Activated T-cell treated with anti-CD3 and anti-CD28 coated beads for 48 hours (primary cell): ENCODE data around the gene ATP5MK.
"Not testable (repeated sequence)": the region's sequence is repeated elsewhere in the genome, so short reads cannot be mapped to it uniquely, and the experiment has no call there.

Experiments used
- DNase-seq: peaks from one replicate; pipeline ENCODE4 v3.0.0-alpha.2; 2020; ENCODE audit warnings: low read depth

Gene ATP5MK, protein sequence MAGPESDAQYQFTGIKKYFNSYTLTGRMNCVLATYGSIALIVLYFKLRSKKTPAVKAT

GRCh38 chr10:103396067-103396788 lies at the start of gene ATP5MK, which contains the start of gene PDCD11:
Gene ATP5MK, minus strand, starts transcription at chr10:103396475. Its CDS starts 4,018 bp downstream, at chr10:103392457.
Gene PDCD11, plus strand, starts transcription at chr10:103396626. Its CDS starts 1,801 bp downstream, at chr10:103398427.
- peak; percentile 93 for DNase-seq

GRCh38 chr10:103445366-103445765 lies 49.1 kb upstream of the ATP5MK start:
- DNase-seq, result no peak

DNA sequence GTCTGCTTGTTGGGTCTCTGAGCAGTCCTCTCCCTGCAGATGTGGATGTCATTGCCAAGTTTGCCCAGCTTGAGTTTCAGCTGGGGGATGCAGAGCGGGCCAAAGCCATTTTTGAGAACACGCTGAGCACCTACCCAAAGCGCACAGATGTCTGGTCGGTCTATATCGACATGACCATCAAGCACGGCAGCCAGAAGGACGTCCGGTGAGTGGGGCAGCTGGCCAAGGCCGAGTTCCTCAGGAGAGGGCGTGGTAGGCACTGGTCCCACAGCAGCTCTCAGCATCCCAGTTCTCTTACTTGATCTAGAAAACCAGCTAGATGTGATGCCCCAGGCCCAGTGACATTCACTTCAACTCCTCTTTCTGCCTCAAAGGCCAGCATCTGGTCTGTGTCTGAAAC lies 48.2 kb upstream of the ATP5MK start:
- DNase-seq, result no peak

DNA sequence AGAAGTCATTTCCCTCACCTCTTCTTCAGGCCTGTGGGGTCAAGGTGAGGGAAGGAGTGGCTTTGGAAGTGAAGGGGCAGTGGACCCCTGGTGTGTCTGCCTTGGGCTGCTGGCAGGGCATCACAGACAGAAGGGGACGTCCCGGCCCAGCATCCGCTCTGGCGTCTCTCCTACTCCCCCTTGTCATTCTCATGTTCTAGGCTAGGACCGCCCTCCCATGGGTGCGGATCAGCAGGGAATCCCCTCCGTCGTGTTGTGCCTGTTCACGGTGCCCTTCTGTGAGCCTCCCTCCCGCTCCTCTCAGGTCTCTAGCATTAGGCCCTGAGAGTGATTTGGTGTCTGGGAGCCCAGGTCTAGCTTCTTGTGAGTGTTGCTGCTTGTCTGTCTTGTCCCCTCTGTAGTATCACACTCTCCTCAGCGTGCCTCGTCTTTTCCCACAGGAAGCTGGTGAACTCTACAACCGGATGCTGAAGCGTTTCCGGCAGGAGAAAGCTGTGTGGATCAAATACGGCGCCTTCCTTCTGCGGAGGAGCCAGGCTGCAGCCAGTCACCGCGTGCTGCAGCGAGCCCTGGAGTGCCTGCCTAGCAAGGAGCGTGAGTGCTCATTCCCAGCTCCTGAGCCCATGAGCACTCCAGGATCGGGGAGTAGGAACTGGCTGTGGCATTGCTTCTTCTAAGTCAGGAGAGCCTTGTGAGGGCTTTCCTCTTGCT lies 47.4 kb upstream of the ATP5MK start:
- DNase-seq, result no peak

DNA sequence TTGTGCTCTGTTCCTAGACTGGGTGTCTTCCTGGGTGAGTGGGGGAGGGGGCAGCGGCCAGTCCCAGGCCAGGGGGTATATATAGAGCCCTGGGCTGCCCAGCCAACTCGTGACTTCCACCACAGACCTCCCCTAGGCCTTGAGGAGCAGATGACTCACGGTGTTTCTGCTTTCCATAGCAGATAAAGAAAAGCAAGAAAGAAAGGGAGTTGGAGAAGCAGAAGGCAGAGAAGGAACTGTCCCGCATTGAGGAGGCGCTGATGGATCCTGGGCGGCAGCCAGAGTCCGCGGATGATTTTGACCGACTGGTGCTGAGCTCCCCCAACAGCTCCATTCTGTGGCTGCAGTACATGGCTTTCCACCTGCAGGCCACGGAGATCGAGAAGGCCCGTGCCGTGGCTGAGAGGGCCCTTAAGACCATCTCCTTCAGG lies 45.8 kb upstream of the ATP5MK start:
- no peak for DNase-seq

DNA sequence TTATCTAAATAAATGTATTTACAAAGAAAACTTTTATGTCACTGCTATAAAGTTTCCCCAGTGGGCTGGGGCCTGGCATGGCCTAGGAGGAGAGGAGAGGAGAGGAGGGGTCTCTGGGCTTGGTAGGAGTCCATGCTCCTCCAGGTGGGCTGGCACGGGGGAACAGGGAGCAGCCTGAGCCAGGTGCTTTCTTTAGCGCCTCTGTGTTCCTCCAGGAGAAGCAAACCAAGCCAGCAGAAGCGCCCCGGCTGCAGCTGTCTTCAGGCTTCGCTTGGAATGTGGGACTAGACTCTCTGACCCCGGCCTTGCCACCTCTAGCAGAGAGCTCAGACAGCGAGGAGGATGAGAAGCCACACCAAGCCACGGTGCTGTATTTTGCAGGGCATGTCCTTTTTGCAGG lies 45.3 kb upstream of the ATP5MK start:
- no peak for DNase-seq

GRCh38 chr10:103441206-103441605 lies 44.9 kb upstream of the ATP5MK start:
- DNase-seq, result no peak

DNA sequence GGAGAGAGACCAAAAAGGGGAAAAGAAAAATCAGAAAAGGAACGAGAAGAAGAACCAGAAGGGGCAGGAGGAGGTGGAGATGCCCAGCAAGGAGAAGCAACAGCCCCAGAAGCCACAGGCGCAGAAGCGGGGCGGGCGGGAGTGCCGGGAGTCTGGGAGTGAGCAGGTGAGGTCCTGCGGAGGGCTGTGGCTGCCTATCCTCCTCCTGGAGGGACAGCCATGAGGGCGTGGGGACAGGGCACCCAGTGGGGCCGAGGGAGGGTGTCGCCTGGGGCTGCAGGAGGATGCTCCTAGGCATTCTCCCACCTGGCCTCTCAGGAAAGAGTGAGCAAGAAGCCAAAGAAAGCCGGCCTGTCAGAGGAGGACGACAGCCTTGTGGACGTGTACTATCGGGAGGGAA lies 44.1 kb upstream of the ATP5MK start:
- no peak for DNase-seq

DNA sequence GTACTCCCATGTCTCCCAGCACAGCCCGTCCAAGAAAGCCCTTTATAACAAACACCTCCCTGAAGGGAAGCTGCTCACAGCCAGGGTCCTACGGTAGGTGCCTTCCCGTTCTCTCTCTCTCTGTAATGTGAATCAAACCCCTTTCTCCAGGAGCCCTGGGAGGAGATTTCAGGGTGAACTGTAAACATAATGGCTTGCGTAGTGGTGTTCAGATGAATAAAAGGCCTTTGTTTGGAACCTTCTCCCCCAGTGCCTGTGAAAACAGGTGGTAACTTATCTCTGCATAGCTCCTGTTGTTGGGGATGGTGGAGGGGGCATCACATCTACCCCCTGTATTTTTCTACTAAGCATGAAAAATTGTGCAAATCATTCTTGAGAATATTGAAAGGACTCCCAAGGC lies 43.5 kb upstream of the ATP5MK start:
- no peak for DNase-seq

- DNase-seq, result no peak
Measured at GRCh38 chr10:103433858-103434257, 37.6 kb upstream of the ATP5MK start.

- no peak for DNase-seq
Measured at GRCh38 chr10:103431902-103432301, 35.6 kb upstream of the ATP5MK start.

DNA sequence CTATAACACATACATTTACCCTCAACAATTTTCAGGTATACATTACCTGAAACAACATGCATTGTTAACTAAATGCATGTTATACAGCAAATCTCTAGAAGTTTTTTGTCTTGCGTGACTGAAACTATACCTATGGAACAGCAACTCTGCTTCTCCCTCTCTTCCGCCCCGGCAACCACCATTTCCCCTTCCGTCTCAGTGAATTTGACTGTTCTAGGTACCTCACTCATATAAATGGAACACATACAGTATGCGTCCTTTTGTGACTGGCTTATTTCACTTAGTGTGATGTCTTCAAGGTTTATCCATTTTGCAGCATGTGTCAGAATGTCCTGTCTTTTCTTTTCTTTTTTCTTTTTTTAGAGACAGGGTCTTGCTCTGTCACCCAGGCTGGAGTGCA lies 33.4 kb upstream of the ATP5MK start:
- DNase-seq, result no peak

GRCh38 chr10:103428989-103429643 lies 32.8 kb upstream of the ATP5MK start:
- no peak for DNase-seq

DNA sequence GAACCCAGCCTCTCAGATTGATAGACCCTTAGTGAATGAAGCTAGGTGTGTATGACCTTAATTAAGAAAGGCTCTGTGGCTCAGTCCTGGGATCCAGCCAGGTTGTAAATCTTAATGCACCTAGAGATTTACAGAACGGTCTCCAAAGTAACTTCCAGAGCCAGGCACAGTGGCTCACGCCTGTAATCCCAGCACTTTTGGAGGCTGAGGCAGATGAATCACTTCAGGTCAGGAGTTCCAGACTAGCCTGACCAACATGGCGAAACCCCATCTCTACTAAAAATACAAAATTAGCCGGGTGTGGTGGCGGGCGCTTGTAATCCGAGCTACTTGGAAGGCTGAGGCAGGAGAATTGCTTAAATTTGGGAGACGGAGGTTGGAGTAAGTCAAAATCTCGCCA lies 31.6 kb upstream of the ATP5MK start:
- DNase-seq, result no peak

DNA sequence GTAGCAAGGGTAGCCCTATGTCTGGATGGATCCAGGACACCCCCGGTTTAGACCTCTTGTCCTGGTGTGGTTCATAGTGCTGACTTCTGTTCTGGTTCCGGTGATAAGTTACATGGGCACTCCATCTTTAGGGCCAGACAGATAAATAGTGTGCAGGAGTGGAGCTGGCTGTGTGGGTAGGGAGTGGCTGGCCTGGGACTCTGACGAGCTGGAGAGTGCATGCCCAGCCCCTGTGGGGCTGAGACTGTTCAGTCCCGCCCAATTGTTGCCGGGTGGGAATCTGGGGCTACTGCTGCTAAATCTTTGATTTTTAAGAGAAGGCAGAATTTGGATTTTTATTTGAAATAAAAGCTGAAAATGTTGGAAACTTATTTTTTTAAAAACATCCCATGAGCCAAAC lies 27.5 kb upstream of the ATP5MK start:
- DNase-seq, result no peak

GRCh38 chr10:103419101-103419500 lies 22.8 kb upstream of the ATP5MK start:
- no peak for DNase-seq

- no peak for DNase-seq
Measured at GRCh38 chr10:103417601-103418000, 21.3 kb upstream of the ATP5MK start.

- DNase-seq, result not testable (repeated sequence)
Measured at GRCh38 chr10:103417148-103417469, 20.8 kb upstream of the ATP5MK start.

- DNase-seq, result no peak
Measured at GRCh38 chr10:103416436-103417147, 20.3 kb upstream of the ATP5MK start.

- no peak for DNase-seq
Measured at GRCh38 chr10:103415581-103415980, 19.3 kb upstream of the ATP5MK start.

GRCh38 chr10:103413564-103413963 lies 17.3 kb upstream of the ATP5MK start:
- no peak for DNase-seq

GRCh38 chr10:103397191-103397825 lies 1.0 kb upstream of the ATP5MK start:
- DNase-seq, result no peak
